Measurements from ENCODE around the gene CCNY.

Gene CCNY

GRCh38 chr10:35442592-35442991 is 106.3 kb downstream of the CCNY start:
- Histone ChIP-seq H3K79me2 (ENCODE audit: control insufficient read depth, insufficient read depth, low read length, unreplicated experiment) (peaks cover 83% of the 10 kb centered on the region), H3K27ac (ENCODE audit: low read depth, low read length) (no peak overlapping the region), H3K4me3 (ENCODE audit: low read depth, low read length) (no peak overlapping the region), H2AFZ (ENCODE audit: low read length, unreplicated experiment) (no peak overlapping the region), H3K36me3 (ENCODE audit: insufficient read depth, low read length) (peaks cover 17% of the 10 kb centered on the region; the same call in 1 of the 2 replicates), H3K27me3 (ENCODE audit: insufficient read depth, low read length) (no peaks in the 10 kb centered on the region), H3K4me1 (ENCODE audit: control insufficient read depth, insufficient read depth, low read length, unreplicated experiment) (peaks cover 17% of the 10 kb centered on the region)

GRCh38 chr10:35443858-35444257 is 107.5 kb downstream of the CCNY start:
- H3K4me1 ChIP-seq (ENCODE audit: control insufficient read depth, insufficient read depth, low read length, unreplicated experiment) = peaks cover 29% of the 10 kb centered on the region
- no peaks in the 10 kb centered on the region for H3K27me3 ChIP-seq (ENCODE audit: insufficient read depth, low read length)
- H2AFZ ChIP-seq (ENCODE audit: low read length, unreplicated experiment) = no peak overlapping the region
- H3K79me2 ChIP-seq (ENCODE audit: control insufficient read depth, insufficient read depth, low read length, unreplicated experiment) = peaks cover 88% of the 10 kb centered on the region
- peaks cover 11% of the 10 kb centered on the region; the same call in 1 of the 2 replicates for H3K36me3 ChIP-seq (ENCODE audit: insufficient read depth, low read length)
- H3K27ac ChIP-seq (ENCODE audit: low read depth, low read length) = no peak overlapping the region
- H3K4me3 ChIP-seq (ENCODE audit: low read depth, low read length) = no peak overlapping the region

- H3K79me2 ChIP-seq (ENCODE audit: control insufficient read depth, insufficient read depth, low read length, unreplicated experiment) = peaks cover 88% of the 10 kb centered on the region
These were observed 109.0 kb downstream of the CCNY start for GRCh38 chr10:35445150-35445884.

GRCh38 chr10:35446439-35446838 is 110.1 kb downstream of the CCNY start:
- H3K4me3 ChIP-seq (ENCODE audit: low read depth, low read length) = no peak overlapping the region
- H3K27ac ChIP-seq (ENCODE audit: low read depth, low read length) = no peak overlapping the region
- peaks cover 53% of the 10 kb centered on the region for H3K4me1 ChIP-seq (ENCODE audit: control insufficient read depth, insufficient read depth, low read length, unreplicated experiment)
- 0 out of 2 replicates have a peak, but pooled peaks cover 5% of the 10 kb centered on the region for H3K36me3 ChIP-seq (ENCODE audit: insufficient read depth, low read length)
- H3K79me2 ChIP-seq (ENCODE audit: control insufficient read depth, insufficient read depth, low read length, unreplicated experiment) = peaks cover 87% of the 10 kb centered on the region
- H2AFZ ChIP-seq (ENCODE audit: low read length, unreplicated experiment) = no peak overlapping the region
- H3K27me3 ChIP-seq (ENCODE audit: insufficient read depth, low read length) = no peaks in the 10 kb centered on the region

More at GRCh38 chr10:35445150-35445884, 109.0 kb downstream of the CCNY start:
- Histone ChIP-seq H2AFZ (ENCODE audit: low read length, unreplicated experiment) (no peak overlapping the region), H3K27me3 (ENCODE audit: insufficient read depth, low read length) (no peaks in the 10 kb centered on the region), H3K4me1 (ENCODE audit: control insufficient read depth, insufficient read depth, low read length, unreplicated experiment) (peaks cover 43% of the 10 kb centered on the region), H3K36me3 (ENCODE audit: insufficient read depth, low read length) (0 out of 2 replicates have a peak, but pooled peaks cover 5% of the 10 kb centered on the region), H3K27ac (ENCODE audit: low read depth, low read length) (no peak overlapping the region), H3K4me3 (ENCODE audit: low read depth, low read length) (no peak overlapping the region)

- peaks cover 63% of the 10 kb centered on the region for H3K4me1 ChIP-seq (ENCODE audit: control insufficient read depth, insufficient read depth, low read length, unreplicated experiment)
- peak overlapping the region; percentile 57 for H3K4me3 ChIP-seq (ENCODE audit: low read depth, low read length)
- H3K79me2 ChIP-seq (ENCODE audit: control insufficient read depth, insufficient read depth, low read length, unreplicated experiment) = peaks cover 85% of the 10 kb centered on the region
- H3K27me3 ChIP-seq (ENCODE audit: insufficient read depth, low read length) = no peaks in the 10 kb centered on the region
- peak overlapping the region; percentile 20 for H2AFZ ChIP-seq (ENCODE audit: low read length, unreplicated experiment)
- H3K36me3 ChIP-seq (ENCODE audit: insufficient read depth, low read length) = 0 out of 2 replicates have a peak, but pooled peaks cover 5% of the 10 kb centered on the region
- peak overlapping the region; percentile 79 for H3K27ac ChIP-seq (ENCODE audit: low read depth, low read length)
These were observed 111.5 kb downstream of the CCNY start for GRCh38 chr10:35447693-35448407.

- no peaks in the 10 kb centered on the region for H3K27me3 ChIP-seq (ENCODE audit: insufficient read depth, low read length)
- H3K27ac ChIP-seq (ENCODE audit: low read depth, low read length) = peak overlapping the region; percentile 79; the same call in 1 of the 2 replicates
- H3K4me1 ChIP-seq (ENCODE audit: control insufficient read depth, insufficient read depth, low read length, unreplicated experiment) = peaks cover 69% of the 10 kb centered on the region
- peaks cover 81% of the 10 kb centered on the region for H3K79me2 ChIP-seq (ENCODE audit: control insufficient read depth, insufficient read depth, low read length, unreplicated experiment)
- no peak overlapping the region; the same call in 1 of the 2 replicates for H3K4me3 ChIP-seq (ENCODE audit: low read depth, low read length)
- H2AFZ ChIP-seq (ENCODE audit: low read length, unreplicated experiment) = no peak overlapping the region
- H3K36me3 ChIP-seq (ENCODE audit: insufficient read depth, low read length) = no peaks in the 10 kb centered on the region
These were observed 112.7 kb downstream of the CCNY start for GRCh38 chr10:35448687-35449662.

GRCh38 chr10:35449944-35450343 is 113.6 kb downstream of the CCNY start:
- Histone ChIP-seq H3K4me1 (ENCODE audit: control insufficient read depth, insufficient read depth, low read length, unreplicated experiment) (peaks cover 78% of the 10 kb centered on the region), H3K36me3 (ENCODE audit: insufficient read depth, low read length) (no peaks in the 10 kb centered on the region), H2AFZ (ENCODE audit: low read length, unreplicated experiment) (no peak overlapping the region), H3K27me3 (ENCODE audit: insufficient read depth, low read length) (no peaks in the 10 kb centered on the region), H3K79me2 (ENCODE audit: control insufficient read depth, insufficient read depth, low read length, unreplicated experiment) (peaks cover 84% of the 10 kb centered on the region), H3K27ac (ENCODE audit: low read depth, low read length) (no peak overlapping the region), H3K4me3 (ENCODE audit: low read depth, low read length) (no peak overlapping the region)

- Histone ChIP-seq H3K27ac (ENCODE audit: low read depth, low read length) (peak overlapping the region; percentile 52), H3K79me2 (ENCODE audit: control insufficient read depth, insufficient read depth, low read length, unreplicated experiment) (peaks cover 83% of the 10 kb centered on the region), H3K4me3 (ENCODE audit: low read depth, low read length) (no peak overlapping the region), H3K4me1 (ENCODE audit: control insufficient read depth, insufficient read depth, low read length, unreplicated experiment) (peaks cover 77% of the 10 kb centered on the region), H2AFZ (ENCODE audit: low read length, unreplicated experiment) (no peak overlapping the region), H3K27me3 (ENCODE audit: insufficient read depth, low read length) (no peaks in the 10 kb centered on the region), H3K36me3 (ENCODE audit: insufficient read depth, low read length) (no peaks in the 10 kb centered on the region)
These were observed 115.1 kb downstream of the CCNY start for GRCh38 chr10:35451151-35452016.

- Histone ChIP-seq H2AFZ (ENCODE audit: low read length, unreplicated experiment) (no peak overlapping the region), H3K27me3 (ENCODE audit: insufficient read depth, low read length) (no peaks in the 10 kb centered on the region), H3K79me2 (ENCODE audit: control insufficient read depth, insufficient read depth, low read length, unreplicated experiment) (peaks cover 84% of the 10 kb centered on the region), H3K36me3 (ENCODE audit: insufficient read depth, low read length) (no peaks in the 10 kb centered on the region), H3K27ac (ENCODE audit: low read depth, low read length) (0 out of 2 replicates have a peak overlapping the region, but pooled peaks have one; percentile 4), H3K4me3 (ENCODE audit: low read depth, low read length) (no peak overlapping the region), H3K4me1 (ENCODE audit: control insufficient read depth, insufficient read depth, low read length, unreplicated experiment) (peaks cover 72% of the 10 kb centered on the region)
These were observed 115.9 kb downstream of the CCNY start for GRCh38 chr10:35452171-35452570.

All from ACC112 (cell line).